HepG2 (cell line): Measurements from ENCODE around the gene ARHGEF10L.

Experiments
- ELF1 ChIP-seq: sonication (generic); formaldehyde crosslinking; IDR thresholded peaks from 2 replicates; pipeline ENCODE4 v1.4.0; 2020; ENCODE audit warnings: missing genetic modification reagents
- HINFP ChIP-seq: sonication (generic); formaldehyde crosslinking; IDR thresholded peaks from 2 replicates; pipeline ENCODE4 v1.4.0; 2020; ENCODE audit warnings: low read depth, mild to moderate bottlenecking, missing genetic modification reagents
- MNT ChIP-seq: fragments of 450-650 bp; IDR thresholded peaks from 2 replicates; pipeline ENCODE4 v1.6.1; 2016
- TOE1 ChIP-seq: sonication (generic); formaldehyde crosslinking; IDR thresholded peaks from 2 replicates; pipeline ENCODE4 v1.4.0; 2020; ENCODE audit warnings: mild to moderate bottlenecking, missing genetic modification reagents
- ZNF503 ChIP-seq: sonication (generic); formaldehyde crosslinking; IDR thresholded peaks from 2 replicates; pipeline ENCODE4 v1.4.0; 2020; ENCODE audit warnings: missing genetic modification reagents
- ZNF768 ChIP-seq: sonication (generic); formaldehyde crosslinking; IDR thresholded peaks from 2 replicates; pipeline ENCODE4 v1.4.0; 2020; ENCODE audit warnings: missing genetic modification reagents

GRCh38 chr1:17597651-17598050 lies 58.2 kb downstream of the ARHGEF10L start:
- TF ChIP-seq ELF1 (CRISPR knock-in tag) = no peak
- TF ChIP-seq HINFP (CRISPR knock-in tag) = no peak
- TF ChIP-seq MNT = no peak
- no peak for TF ChIP-seq ZNF768 (CRISPR knock-in tag)
- no peak for TF ChIP-seq ZNF503 (CRISPR knock-in tag)
- TF ChIP-seq TOE1 (CRISPR knock-in tag) = no peak
